AG09309 (cell line): ENCODE measurements around the gene ZNF618.

Source experiments
- DNase-seq: peaks from one replicate; pipeline ENCODE4 v3.0.0-alpha.2; 2010; ENCODE audit warnings: low read depth
- H3K4me3 ChIP-seq: 2 replicates; pipeline ENCODE4 v1.5.1; 2011; ENCODE audit warnings: mild to moderate bottlenecking, low read depth, low read length, moderate library complexity; ENCODE audit not compliant: control insufficient read depth
- CTCF ChIP-seq: IDR thresholded peaks from 2 replicates; pipeline ENCODE4 v1.5.1; 2011; ENCODE audit warnings: mild to moderate bottlenecking, low read depth, low read length, inconsistent platforms; ENCODE audit not compliant: insufficient read depth, control insufficient read depth; ENCODE audit errors: missing control alignments

ZNF618 gene

DNA sequence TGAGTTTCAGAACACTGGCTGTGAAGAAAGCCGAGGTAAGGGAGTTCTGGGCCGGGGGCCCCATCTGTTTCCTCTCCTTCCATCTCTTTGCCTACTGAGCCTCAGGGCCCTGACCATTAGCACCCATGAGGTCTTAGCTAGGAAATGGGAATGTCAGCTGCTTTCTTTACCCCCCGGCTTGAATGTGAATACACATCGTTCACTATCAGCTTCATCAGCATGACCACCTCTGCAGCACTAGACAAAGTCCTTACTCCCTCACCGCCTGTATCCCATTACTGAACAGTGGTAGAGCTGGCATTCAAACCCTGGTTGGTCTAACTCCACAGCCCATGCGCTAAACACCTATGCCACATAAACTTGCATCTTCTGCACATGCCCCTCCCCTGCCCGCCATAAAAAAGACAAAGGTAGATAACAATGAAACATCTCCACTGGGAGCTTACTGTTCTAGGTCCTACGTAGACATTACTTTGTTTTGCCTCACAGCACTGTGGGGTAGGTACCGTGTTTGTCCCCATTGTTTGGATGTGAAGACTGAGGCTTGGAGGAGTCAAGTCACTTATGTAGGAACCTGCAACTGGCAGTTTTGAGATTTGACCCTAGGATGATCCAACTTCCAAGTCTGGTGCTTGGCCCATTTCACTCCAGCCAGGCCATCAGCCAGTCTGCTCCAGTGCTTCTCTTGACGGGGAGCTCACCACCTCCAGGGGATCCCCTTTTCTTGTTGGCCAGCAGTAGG is 108.7 kb downstream of the ZNF618 start:
- TF ChIP-seq CTCF, result no peak
- DNase-seq, result no peak
- no peak overlapping the region for H3K4me3 ChIP-seq

GRCh38 chr9:113985968-113986585 is 110.0 kb downstream of the ZNF618 start:
- DNase-seq, result no peak
- H3K4me3 ChIP-seq, result no peak overlapping the region
- no peak for TF ChIP-seq CTCF

- TF ChIP-seq CTCF, result no peak
- DNase-seq, result no peak
- no peak overlapping the region for H3K4me3 ChIP-seq
Observed at GRCh38 chr9:113986931-113987330, 110.8 kb downstream of the ZNF618 start.

GRCh38 chr9:113987526-113987925 is 111.4 kb downstream of the ZNF618 start:
- no peak for DNase-seq
- TF ChIP-seq CTCF, result no peak
- H3K4me3 ChIP-seq, result no peak overlapping the region

GRCh38 chr9:113988385-113989016 is 112.4 kb downstream of the ZNF618 start:
- no peak overlapping the region for H3K4me3 ChIP-seq
- no peak for DNase-seq
- TF ChIP-seq CTCF, result no peak

GRCh38 chr9:113989017-113989713 is 113.1 kb downstream of the ZNF618 start:
- DNase-seq, result peak; percentile 20
- TF ChIP-seq CTCF, result no peak
- no peak overlapping the region for H3K4me3 ChIP-seq
